Spleen (tissue), 7 donors: ENCODE results near the gene ARID5B.

Experiments used
- POLR2A ChIP-seq, 3 donors: fragments of 450-650 bp; IDR thresholded peaks; one replicate each; pipeline ENCODE4 v1.5.1; 2017; ENCODE audit warnings: antibody characterized with exemption in 3 of 3, mild to moderate bottlenecking in 1 of 3
- TF ChIP-seq, protein P1 (sequence below), 11 experiments: fragments of 200-600 bp in 7 of 11; fragments of 450-650 bp in 4 of 11; sonication (generic) in 4 of 11; IDR thresholded peaks in 8 of 11; conservative IDR thresholded peaks in 3 of 11; 1 replicate in 7 of 11; 2 replicates in 4 of 11; pipeline versions ENCODE4 v1.4.0 to v1.8.0; 2016 to 2021; ENCODE audit warnings: antibody characterized with exemption in 11 of 11, inconsistent platforms in 4 of 11, mild to moderate bottlenecking in 1 of 11
- donor health status: DM: no; HTN: no; CAD: no; lungs with moderate emphysema.
- donor health status: DM: no; HTN: no; CAD: no.
- donor health status: DM: no; HTN: no; CAD: no.

DNA sequence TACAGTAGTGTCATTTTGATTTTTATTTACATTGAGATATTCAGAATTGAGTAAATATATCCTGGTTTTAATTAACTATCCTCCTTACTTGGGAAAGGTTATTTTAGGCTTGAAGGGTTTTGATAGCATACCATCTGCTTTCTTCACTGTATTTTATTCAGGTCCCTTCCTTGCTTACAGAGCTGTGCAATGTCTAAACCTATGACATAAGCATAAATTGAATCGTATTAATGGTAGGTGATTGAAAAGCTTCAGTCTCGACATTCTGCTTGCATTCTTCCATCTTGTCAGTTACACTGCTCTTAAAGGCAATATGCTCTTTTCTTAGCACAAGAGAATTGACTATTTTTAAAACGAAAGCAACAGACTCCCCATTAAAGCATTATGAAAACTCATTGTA, 102.5 kb downstream of the ARID5B start:
- TF ChIP-seq, protein P1, sequence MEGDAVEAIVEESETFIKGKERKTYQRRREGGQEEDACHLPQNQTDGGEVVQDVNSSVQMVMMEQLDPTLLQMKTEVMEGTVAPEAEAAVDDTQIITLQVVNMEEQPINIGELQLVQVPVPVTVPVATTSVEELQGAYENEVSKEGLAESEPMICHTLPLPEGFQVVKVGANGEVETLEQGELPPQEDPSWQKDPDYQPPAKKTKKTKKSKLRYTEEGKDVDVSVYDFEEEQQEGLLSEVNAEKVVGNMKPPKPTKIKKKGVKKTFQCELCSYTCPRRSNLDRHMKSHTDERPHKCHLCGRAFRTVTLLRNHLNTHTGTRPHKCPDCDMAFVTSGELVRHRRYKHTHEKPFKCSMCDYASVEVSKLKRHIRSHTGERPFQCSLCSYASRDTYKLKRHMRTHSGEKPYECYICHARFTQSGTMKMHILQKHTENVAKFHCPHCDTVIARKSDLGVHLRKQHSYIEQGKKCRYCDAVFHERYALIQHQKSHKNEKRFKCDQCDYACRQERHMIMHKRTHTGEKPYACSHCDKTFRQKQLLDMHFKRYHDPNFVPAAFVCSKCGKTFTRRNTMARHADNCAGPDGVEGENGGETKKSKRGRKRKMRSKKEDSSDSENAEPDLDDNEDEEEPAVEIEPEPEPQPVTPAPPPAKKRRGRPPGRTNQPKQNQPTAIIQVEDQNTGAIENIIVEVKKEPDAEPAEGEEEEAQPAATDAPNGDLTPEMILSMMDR (IDR thresholded peaks at IDR 0.05 in 8 of 11, conservative IDR thresholded peaks at IDR 0.05 in 3 of 11): no peak
- TF ChIP-seq POLR2A (IDR thresholded peaks at IDR 0.05): no peak
